Esophagus squamous epithelium (tissue), 5 donors: Measurements from ENCODE around the gene SLC26A9. TPM values are rescaled to one million over a fixed set of nuclear protein-coding genes. Genes with fewer than 3 reads are reported as not detected.
A peak's percentile ranks its signal among the peaks of the same experiment; 100 is the strongest.

Source experiments
- DNase-seq: peaks from one replicate; lab custom pipeline; 2025; lab: John Stamatoyannopoulos, UW
- H3K27ac ChIP-seq, 4 donors: fragments of 200-600 bp; sonication (generic); one replicate each; pipeline ENCODE4 v1.5.1; 2016 to 2019; ENCODE audit warnings: mild to moderate bottlenecking in 1 of 4
- H3K27me3 ChIP-seq, 4 donors: fragments of 200-600 bp; sonication (generic); 1 replicate in 3 of 4; 2 replicates in 1 of 4; pipeline versions ENCODE4 v1.5.1 to v1.6.0; 2017 to 2021; ENCODE audit warnings: antibody characterized with exemption in 1 of 4
- H3K36me3 ChIP-seq, 3 donors: fragments of 200-600 bp; sonication (generic); one replicate each; pipeline ENCODE4 v1.5.1; 2016 to 2019
- H3K4me1 ChIP-seq, 3 donors: fragments of 200-600 bp; sonication (generic); one replicate each; pipeline ENCODE4 v1.5.1; 2017 to 2019
- H3K4me3 ChIP-seq, 4 donors: fragments of 200-600 bp; sonication (generic); 1 replicate in 3 of 4; 2 replicates in 1 of 4; pipeline ENCODE4 v1.5.1; 2016 to 2019; ENCODE audit warnings: mild to moderate bottlenecking in 2 of 4, moderate library complexity in 1 of 4
- H3K9me3 ChIP-seq, 3 donors: fragments of 200-600 bp; sonication (generic); one replicate each; pipeline ENCODE4 v1.5.1; 2016 to 2019
- POLR2A ChIP-seq, 4 donors: fragments of 450-650 bp; IDR thresholded peaks; one replicate each; pipeline ENCODE4 v1.6.1; 2017; ENCODE audit warnings: antibody characterized with exemption in 4 of 4, mild to moderate bottlenecking in 4 of 4, moderate library complexity in 3 of 4
- WGBS, 2 donors: methylation state at CpG; one replicate each; pipeline ENCODE4 v1.1.5; 2018; 5-methylcytosine and 5-hydroxymethylcytosine counted together
- intact Hi-C: fragments of 100-400 bp; cut with DNase I; formaldehyde crosslinking; loops from one replicate; pipeline ENCODE4 v1.15.0; 2022
- total RNA-seq, 4 donors: library from RNA; depleted of rRNA; stranded (reverse); fragments of >200 nt; gene quantifications; one replicate each; pipeline ENCODE4 v1.1.0, GENCODE V29; 2016
- TF ChIP-seq, protein P1 (sequence below), 6 experiments: fragments of 450-650 bp in 4 of 6; fragments of 200-600 bp in 2 of 6; sonication (generic) in 2 of 6; IDR thresholded peaks; one replicate each; pipeline ENCODE4 v1.5.1; 2016 to 2019; ENCODE audit warnings: antibody characterized with exemption in 6 of 6, mild to moderate bottlenecking in 4 of 6, moderate library complexity in 4 of 6
- donor health status: DM: yes; HTN: yes; CAD: no.

Gene SLC26A9
- total RNA-seq, 4 donors from 2014 or later, result 0.19 to 22.8 (median 0.38) TPM

DNA sequence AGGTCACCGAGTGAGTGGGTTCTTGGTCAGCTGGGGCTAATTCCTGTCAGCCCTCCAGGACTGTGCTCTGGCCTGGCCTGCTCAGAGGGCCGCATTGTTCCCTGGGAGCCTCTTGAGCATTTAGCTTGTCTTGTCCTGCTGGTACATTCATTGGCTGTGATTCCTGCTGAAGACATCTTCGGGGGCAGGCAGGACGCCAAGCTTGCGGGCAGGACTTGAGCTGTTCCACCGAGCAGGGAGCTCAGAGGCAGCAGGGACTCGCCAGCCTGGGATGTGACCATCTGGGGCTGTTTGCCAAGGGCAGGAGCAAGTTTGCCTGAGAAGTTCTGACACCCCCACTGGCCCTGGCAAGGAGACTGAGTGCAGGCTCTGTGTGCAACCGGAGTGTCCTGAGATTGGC is 7.0 kb upstream of the SLC26A9 start:
- DNase-seq, result no peak
- 80% methylated on average over 1 of the region's 8 CpGs; no CpG with 5 or more reads in 1 of the 2 donors for WGBS, 2 donors
- TF ChIP-seq POLR2A (IDR thresholded peaks at IDR 0.05), result no peak
- TF ChIP-seq, protein P1, sequence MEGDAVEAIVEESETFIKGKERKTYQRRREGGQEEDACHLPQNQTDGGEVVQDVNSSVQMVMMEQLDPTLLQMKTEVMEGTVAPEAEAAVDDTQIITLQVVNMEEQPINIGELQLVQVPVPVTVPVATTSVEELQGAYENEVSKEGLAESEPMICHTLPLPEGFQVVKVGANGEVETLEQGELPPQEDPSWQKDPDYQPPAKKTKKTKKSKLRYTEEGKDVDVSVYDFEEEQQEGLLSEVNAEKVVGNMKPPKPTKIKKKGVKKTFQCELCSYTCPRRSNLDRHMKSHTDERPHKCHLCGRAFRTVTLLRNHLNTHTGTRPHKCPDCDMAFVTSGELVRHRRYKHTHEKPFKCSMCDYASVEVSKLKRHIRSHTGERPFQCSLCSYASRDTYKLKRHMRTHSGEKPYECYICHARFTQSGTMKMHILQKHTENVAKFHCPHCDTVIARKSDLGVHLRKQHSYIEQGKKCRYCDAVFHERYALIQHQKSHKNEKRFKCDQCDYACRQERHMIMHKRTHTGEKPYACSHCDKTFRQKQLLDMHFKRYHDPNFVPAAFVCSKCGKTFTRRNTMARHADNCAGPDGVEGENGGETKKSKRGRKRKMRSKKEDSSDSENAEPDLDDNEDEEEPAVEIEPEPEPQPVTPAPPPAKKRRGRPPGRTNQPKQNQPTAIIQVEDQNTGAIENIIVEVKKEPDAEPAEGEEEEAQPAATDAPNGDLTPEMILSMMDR (IDR thresholded peaks at IDR 0.05), result no peak
- no peaks in the 10 kb centered on the region for H3K36me3 ChIP-seq
- H3K27ac ChIP-seq, result peak overlapping the region in 1 of 4 donors; percentile 51
- H3K9me3 ChIP-seq, result no peaks in the 10 kb centered on the region
- peaks cover 0 to 89% (median 0%) of the 10 kb centered on the region in 4 donors for H3K27me3 ChIP-seq
- intact Hi-C loops, result no loop called here
- no peak overlapping the region for H3K4me3 ChIP-seq
- peaks cover 3 to 50% (median 18%) of the 10 kb centered on the region in 3 donors for H3K4me1 ChIP-seq

DNA sequence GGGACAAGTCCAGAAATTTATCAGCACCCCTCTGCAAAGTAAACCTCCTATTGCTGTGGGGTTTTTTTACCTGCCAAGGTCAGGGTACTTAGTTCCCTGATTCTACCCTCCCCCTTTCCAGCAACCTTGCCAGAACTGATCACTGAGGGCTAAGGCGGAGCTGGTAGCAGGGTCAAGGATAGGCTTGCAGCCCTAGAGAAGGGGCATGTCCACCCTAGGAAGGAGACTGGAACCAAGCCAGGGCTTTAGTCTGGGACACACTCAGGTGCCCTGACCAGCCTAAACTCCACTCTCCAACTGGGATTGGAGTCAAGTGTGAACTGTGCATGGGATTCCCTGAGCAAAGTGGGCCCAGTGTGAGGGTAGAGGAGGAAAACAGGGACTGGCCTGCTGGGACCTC is 6.5 kb upstream of the SLC26A9 start:
- Histone ChIP-seq H3K4me3 (no peak overlapping the region), H3K9me3 (no peaks in the 10 kb centered on the region), H3K27me3 (peaks cover 0 to 89% (median 0%) of the 10 kb centered on the region in 4 donors), H3K27ac (peak overlapping the region in 1 of 4 donors; percentile 51), H3K36me3 (no peaks in the 10 kb centered on the region), H3K4me1 (peaks cover 3 to 50% (median 18%) of the 10 kb centered on the region in 3 donors)
- intact Hi-C loops, result no loop called here
- TF ChIP-seq POLR2A (IDR thresholded peaks at IDR 0.05), result no peak
- TF ChIP-seq, protein P1 (IDR thresholded peaks at IDR 0.05), result no peak
- no peak for DNase-seq
- whole genome bisulfite sequencing, 2 donors, result 67 to 100% methylated on average over 1 of the region's 1 CpG

DNA sequence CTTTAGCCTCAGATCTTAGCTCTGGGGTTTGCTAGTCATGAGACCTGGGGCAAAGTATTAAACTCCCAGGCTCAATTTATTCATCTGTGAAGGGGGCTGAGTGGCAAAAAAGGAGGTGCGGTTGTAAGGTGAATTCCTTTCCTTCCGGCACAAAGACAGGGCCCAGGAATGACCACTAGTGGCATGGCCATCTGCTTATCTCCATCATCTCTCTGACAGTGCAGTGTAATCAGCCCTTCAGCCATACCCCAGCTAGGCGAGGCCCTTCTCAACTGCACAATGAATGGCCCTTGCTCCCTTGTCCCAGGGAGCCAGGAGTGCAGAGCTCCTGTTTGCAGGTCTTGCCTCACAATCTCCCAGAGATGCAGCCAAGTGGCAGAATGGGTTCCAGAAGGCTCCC is 5.6 kb upstream of the SLC26A9 start:
- WGBS, 2 donors, result 90 to 93% methylated on average over 2 to 3 of the region's 3 CpGs
- Histone ChIP-seq H3K27me3 (peaks cover 0 to 89% (median 0%) of the 10 kb centered on the region in 4 donors), H3K36me3 (no peaks in the 10 kb centered on the region), H3K27ac (no peak overlapping the region), H3K4me3 (no peak overlapping the region), H3K9me3 (no peaks in the 10 kb centered on the region), H3K4me1 (peaks cover 3 to 50% (median 18%) of the 10 kb centered on the region in 3 donors)
- intact Hi-C loops, result no loop called here
- DNase-seq, result no peak
- no peak for TF ChIP-seq POLR2A (IDR thresholded peaks at IDR 0.05)
- TF ChIP-seq, protein P1 (IDR thresholded peaks at IDR 0.05), result no peak

DNA sequence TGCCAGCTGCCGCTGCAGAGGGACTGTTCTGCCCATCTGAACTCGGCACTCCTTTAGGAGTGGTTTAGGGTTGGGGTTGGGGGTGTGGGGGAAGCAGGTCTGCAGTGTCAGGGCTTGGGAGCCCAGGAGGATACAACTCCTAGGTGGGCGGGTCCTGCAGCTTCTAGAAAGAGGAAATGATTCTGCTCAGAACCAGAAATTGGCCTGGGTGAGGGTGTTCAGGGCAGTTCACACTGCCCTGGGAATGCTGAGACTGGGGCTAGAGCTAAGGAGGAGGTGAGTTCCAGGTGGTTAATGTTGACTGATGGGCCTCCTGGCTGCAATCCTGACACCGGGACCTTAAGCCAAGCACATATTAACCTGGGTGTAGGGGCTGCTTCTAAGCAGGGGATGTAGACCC is 4.8 kb upstream of the SLC26A9 start:
- TF ChIP-seq POLR2A (IDR thresholded peaks at IDR 0.05), result no peak
- TF ChIP-seq, protein P1 (IDR thresholded peaks at IDR 0.05), result no peak
- Histone ChIP-seq H3K36me3 (no peaks in the 10 kb centered on the region), H3K27me3 (peaks cover 0 to 89% (median 5%) of the 10 kb centered on the region in 4 donors), H3K27ac (no peak overlapping the region), H3K9me3 (no peaks in the 10 kb centered on the region), H3K4me3 (no peak overlapping the region), H3K4me1 (peaks cover 3 to 55% (median 18%) of the 10 kb centered on the region in 3 donors)
- DNase-seq, result no peak
- intact Hi-C loops, result no loop called here
- 67 to 87% methylated on average over 1 to 3 of the region's 4 CpGs for WGBS, 2 donors

DNA sequence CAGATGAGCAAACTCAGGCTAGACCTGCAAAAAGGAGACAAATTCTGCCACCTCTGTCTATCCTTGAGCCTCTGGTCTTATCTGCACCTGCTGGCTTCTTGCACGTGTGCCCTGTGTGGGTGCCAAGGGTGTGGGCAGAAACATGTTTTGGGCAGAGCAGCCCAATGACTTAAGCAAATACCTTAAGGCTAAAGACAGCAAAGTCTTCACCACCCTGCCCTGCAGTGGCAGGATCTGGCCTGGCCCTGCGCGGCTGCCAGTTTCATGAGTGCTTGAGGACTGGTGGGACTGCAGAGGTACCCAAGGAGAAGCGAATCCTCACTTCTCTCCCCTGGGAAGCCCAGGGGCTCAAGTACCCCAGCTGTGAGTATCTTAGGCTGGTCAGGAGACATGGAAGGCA is 3.8 kb upstream of the SLC26A9 start:
- H3K36me3 ChIP-seq, result no peaks in the 10 kb centered on the region
- H3K4me1 ChIP-seq, result peaks cover 3 to 55% (median 18%) of the 10 kb centered on the region in 3 donors
- TF ChIP-seq POLR2A (IDR thresholded peaks at IDR 0.05), result no peak
- TF ChIP-seq, protein P1 (IDR thresholded peaks at IDR 0.05), result peak in 1 of 6 experiments; percentile 12
- no peak for DNase-seq
- H3K4me3 ChIP-seq, result no peak overlapping the region
- WGBS, 2 donors, result 0 to 33% methylated on average over 1 to 3 of the region's 4 CpGs
- no peaks in the 10 kb centered on the region for H3K9me3 ChIP-seq
- intact Hi-C loops, result no loop called here
- H3K27ac ChIP-seq, result no peak overlapping the region
- peaks cover 0 to 89% (median 6%) of the 10 kb centered on the region in 4 donors for H3K27me3 ChIP-seq
